IPS-18c (cell line): ENCODE results near the gene PLB1.

Experiments used
- H3K4me3 ChIP-seq: 2 replicates; pipeline ENCODE4 v1.7.0; 2013; ENCODE audit warnings: low read depth, mild to moderate bottlenecking, low read length, moderate library complexity; ENCODE audit not compliant: insufficient read depth
- H3K9me3 ChIP-seq: one replicate; pipeline ENCODE4 v1.6.1; 2013; ENCODE audit warnings: mild to moderate bottlenecking, low read length, moderate library complexity; ENCODE audit not compliant: control insufficient read depth, insufficient read depth

Gene PLB1

DNA sequence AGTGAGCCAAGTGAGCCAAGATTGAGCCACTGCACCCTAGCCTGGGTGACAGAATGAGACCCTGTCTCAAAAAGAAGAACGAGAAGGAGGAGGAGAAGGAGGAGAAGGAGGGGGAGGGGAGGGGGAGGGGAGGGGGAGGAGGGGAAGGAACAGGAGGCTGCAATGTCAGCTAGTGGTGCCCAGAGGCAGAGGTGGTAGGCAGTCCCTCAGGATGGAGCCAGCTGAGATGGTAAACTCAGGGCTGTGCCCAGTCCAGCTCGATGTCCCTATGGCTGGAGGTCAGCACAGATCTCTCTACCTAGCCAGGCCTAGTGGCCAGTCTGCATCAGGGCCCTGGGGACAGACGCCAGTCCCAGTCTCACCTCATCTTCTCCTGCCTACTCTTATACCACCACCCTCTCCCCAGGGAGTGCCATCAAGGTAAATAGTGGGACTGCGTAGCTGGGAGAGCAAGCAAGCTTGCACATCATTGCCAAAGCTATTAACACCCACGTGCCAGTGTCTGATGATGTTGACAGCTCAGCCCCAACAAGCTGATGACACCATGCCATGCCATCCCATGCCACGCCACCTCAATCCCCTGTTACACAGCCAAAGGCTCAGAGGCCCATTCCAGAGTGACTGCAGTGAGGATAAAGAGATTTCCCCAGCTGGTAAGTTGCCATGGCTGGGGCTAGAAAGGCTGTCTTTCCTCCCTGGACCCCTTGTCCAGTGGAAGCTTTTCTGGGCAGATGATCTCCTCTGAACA, 7.6 kb upstream of the PLB1 start:
- H3K9me3 ChIP-seq, result no peaks in the 10 kb centered on the region
- H3K4me3 ChIP-seq, result no peak overlapping the region

GRCh38 chr2:28488858-28489575, 6.8 kb upstream of the PLB1 start:
- Histone ChIP-seq H3K4me3 (no peak overlapping the region), H3K9me3 (no peaks in the 10 kb centered on the region)

GRCh38 chr2:28490558-28490957, 5.3 kb upstream of the PLB1 start:
- H3K4me3 ChIP-seq, result no peak overlapping the region
- H3K9me3 ChIP-seq, result no peaks in the 10 kb centered on the region

- Histone ChIP-seq H3K9me3 (no peaks in the 10 kb centered on the region), H3K4me3 (no peak overlapping the region)
These were observed 3.6 kb upstream of the PLB1 start for GRCh38 chr2:28492282-28492681.

DNA sequence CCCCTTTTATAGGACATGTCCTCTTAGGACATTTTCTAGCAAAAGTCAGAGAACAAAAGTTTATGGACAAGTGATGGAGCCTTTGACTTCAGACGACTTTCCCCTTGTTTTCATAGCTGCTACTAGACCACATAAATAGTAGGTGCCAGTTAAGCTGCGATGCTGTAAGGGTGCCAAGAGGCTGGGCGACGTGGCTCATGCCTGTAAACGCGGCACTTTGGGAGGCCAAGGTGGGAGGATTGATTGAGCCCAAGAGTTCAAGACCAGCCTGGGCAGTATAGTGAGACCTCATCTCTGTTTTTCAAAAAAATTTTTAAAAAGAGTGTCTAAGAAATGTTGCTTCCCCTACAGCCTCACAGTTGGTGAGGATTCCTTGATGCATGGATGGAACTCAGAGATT, 2.2 kb upstream of the PLB1 start:
- Histone ChIP-seq H3K9me3 (no peaks in the 10 kb centered on the region), H3K4me3 (no peak overlapping the region)

DNA sequence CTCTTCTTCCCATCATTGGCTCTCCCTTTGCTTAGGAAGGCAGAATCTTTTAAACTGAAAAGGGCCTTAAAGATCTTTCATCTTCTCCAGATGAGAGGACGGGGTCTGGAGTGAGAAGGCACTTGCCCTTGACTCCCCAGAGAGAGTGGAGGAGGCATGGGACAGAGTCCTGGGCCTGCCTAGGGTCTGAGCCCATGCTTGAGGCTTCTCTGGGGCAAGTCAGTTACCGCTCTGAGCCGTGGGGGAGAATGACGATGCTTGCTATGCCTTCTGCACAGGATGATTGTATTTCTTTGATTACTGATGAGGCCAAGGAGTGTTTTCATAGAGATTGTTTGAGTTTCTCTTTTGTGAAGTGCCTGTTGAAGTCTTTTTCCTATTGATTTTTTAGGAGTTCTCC, 921 bp downstream of the PLB1 start:
- H3K4me3 ChIP-seq, result no peak overlapping the region
- no peaks in the 10 kb centered on the region for H3K9me3 ChIP-seq

DNA sequence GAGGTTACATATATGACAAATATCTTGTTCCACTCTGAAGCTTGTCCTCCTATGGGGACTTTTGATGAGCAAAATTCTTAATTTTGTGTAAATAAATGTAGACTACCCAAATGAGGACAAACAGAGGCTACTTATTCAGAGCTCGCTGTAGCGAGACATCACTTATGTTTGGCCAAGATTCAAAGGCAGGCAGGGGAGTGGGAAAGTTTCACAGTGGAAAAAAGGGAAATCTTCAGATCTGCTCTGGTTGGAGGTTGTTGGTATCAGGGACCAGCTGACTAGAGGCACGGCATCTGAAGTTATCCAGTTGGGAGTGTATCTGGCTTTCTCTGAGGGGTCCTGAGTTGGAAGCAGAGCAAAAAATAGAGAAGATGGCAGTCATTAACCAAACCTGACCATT, 1.3 kb downstream of the PLB1 start:
- no peaks in the 10 kb centered on the region for H3K9me3 ChIP-seq
- no peak overlapping the region for H3K4me3 ChIP-seq

DNA sequence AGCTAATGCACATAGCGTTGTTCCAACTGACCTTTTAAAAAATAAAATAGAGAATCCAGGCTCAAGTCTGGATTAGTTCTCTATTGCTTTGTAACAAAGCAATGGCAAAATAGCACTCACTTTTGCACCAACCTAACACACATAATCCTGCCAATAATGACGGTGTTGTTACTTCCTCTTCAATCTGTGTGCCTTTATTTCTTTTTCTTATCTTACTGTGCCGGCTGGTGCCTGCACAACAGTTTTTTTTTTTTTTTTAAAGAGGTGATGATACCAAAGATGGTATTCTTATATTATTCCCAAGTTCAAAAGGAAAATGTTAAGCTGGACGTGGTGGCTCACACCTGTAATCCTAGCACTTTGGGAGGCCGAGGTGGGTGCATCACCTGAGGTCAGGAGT, 3.4 kb downstream of the PLB1 start:
- H3K4me3 ChIP-seq, result no peak overlapping the region

DNA sequence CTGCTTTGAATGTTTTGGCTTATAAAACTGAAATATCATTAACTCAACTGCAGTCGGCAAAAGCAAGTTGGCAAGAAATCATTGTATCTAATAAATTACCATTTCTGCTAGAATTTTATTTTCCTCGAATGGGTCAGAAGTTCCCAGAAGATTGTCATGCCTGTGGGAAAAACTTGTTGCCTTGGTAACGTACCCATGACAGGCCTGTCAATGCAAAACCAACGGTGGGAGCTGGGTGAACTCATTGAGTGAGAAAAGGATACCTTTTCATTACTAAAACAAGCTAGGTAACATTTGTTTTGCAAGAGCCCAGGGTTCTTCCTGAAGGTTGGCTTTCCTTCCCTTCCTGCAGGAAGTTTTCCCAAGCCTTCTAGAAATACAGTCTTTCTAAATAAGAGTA, 9.5 kb downstream of the PLB1 start:
- H3K4me3 ChIP-seq, result no peak overlapping the region
- H3K9me3 ChIP-seq, result no peaks in the 10 kb centered on the region

More for the DNA sequence above, 3.4 kb downstream of the PLB1 start:
- H3K9me3 ChIP-seq, result no peaks in the 10 kb centered on the region

DNA sequence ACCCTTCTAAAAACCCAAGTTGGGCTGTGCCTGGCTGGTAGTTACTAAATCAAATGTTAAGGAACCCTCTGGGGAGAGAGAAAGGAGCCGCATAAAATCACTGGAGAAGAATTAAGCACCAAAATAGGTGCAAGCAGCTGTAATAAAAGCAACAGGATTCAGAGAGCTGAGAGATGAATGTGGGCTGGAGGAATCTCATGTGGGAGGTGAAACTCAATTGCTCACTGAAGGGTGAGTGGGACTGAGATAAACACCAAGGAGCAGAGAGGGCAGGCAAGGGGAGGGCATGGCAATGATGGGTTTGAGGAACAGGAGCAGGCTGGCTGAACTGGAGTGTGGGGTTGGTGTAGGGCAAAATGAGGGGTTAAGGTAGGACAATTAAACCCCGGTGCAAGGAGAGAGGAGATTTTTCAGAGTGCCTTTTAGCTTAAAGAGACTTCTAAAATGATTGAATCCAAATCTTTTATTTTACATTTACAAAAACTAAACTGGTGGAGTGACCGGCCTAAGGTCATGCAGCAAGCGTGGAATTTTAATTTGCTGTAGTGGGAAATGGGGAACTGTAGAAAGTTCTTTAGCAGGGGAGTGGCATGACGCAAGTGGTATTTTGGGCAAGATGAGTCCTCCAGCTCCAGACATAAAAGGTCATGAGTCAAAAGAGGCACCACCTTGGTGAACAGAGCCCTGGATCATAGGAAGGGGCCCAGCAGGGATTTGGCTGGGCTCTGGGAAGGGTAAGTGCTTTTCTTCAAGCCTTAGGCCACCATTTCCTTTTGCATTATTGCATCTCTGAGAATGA, 10.5 kb downstream of the PLB1 start:
- no peak overlapping the region for H3K4me3 ChIP-seq
- H3K9me3 ChIP-seq, result no peaks in the 10 kb centered on the region

DNA sequence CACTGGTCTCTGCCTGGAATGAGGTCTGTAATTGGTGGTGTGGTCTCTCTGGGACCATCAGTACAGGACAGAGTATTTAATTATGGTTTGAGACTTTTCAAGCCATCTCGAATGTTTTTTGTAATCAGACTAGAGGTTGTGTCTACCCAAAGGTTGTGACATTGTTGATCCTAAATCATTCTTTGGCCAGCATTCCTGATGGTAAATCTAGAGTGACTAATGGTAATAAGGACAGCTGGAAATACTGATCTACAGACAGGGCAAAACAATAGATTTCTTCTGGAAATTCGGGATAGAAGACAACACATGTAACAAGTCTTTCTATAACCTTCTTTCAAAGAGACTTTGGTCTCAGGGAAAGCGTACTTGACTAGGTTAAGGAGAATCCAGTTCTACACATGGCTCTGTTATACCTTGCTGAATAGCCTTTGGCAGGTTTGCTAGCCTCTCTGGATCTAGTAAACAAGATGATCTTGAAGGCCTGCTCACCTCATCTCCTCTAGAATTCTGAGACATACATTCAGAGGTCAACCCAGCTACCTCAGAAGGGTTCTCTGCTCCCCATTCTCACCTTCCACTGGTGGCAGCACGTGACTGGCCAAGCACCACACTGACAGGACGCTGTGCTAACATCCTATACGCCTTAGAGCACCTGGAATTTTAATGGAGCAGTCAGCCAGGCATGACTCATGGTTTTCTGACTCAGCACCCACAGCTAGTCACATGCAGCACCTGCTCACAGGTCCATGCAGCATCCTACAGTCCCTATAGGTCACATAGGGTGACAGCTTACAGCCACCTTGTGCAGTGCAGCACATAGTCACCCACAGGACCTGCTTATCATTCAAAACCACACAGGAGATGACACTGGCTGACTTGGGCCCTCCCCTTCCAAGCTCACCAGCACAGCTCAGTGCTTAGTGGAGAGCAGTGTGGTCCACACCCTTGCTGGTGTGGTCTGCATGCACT, 12.2 kb downstream of the PLB1 start:
- H3K4me3 ChIP-seq, result no peak overlapping the region
- H3K9me3 ChIP-seq, result no peaks in the 10 kb centered on the region

- no peak overlapping the region for H3K4me3 ChIP-seq
These were observed 13.5 kb downstream of the PLB1 start for GRCh38 chr2:28509361-28509760.

GRCh38 chr2:28510184-28510583, 14.3 kb downstream of the PLB1 start:
- Histone ChIP-seq H3K9me3 (no peaks in the 10 kb centered on the region), H3K4me3 (no peak overlapping the region)

More at GRCh38 chr2:28509361-28509760, 13.5 kb downstream of the PLB1 start:
- H3K9me3 ChIP-seq, result no peaks in the 10 kb centered on the region

GRCh38 chr2:28511871-28512606, 16.2 kb downstream of the PLB1 start:
- Histone ChIP-seq H3K4me3 (no peak overlapping the region), H3K9me3 (no peaks in the 10 kb centered on the region)

- H3K9me3 ChIP-seq, result no peaks in the 10 kb centered on the region
- H3K4me3 ChIP-seq, result no peak overlapping the region
These were observed 16.7 kb downstream of the PLB1 start for GRCh38 chr2:28512607-28512965.

DNA sequence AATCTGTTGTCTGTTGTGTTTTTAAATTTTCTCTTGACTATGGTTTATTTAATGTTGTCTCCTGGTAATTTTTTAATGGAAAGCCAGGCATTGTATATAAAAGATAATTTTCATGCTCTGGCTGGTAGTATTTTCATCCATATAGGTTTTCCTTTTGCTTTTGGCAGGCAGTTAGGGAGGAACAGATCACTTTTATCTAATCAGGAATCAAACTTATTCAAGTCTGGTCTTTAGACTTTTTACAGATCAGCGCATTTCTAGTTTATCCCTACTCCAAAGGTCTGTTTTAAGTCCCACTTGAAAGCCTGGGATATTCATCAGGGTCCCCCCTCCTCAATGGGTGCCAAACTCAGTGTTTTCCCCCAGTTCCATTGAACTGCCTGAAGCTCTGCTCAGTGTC, 17.2 kb downstream of the PLB1 start:
- Histone ChIP-seq H3K4me3 (no peak overlapping the region), H3K9me3 (no peaks in the 10 kb centered on the region)
